Ascending aorta (tissue), 2 donors: ENCODE results near the gene PIP5K1B. TPM values are rescaled to one million over a fixed set of nuclear protein-coding genes. Genes with fewer than 3 reads are reported as not detected.

Experiments
- DNase-seq, 2 donors: peaks; one replicate each; pipeline ENCODE4 v3.0.0-alpha.2; 2019; ENCODE audit warnings: low spot score in 2 of 2
- H3K27ac ChIP-seq, 2 donors: fragments of 200-600 bp; sonication (generic); one replicate each; pipeline ENCODE4 v1.5.1; 2016 to 2017; ENCODE audit warnings: mild to moderate bottlenecking in 1 of 2
- H3K27me3 ChIP-seq: fragments of 200-600 bp; sonication (generic); one replicate; pipeline ENCODE4 v1.5.1; 2017
- H3K36me3 ChIP-seq, 2 donors: fragments of 200-600 bp; sonication (generic); one replicate each; pipeline ENCODE4 v1.5.1; 2016
- H3K4me1 ChIP-seq, 2 donors: fragments of 200-600 bp; sonication (generic); one replicate each; pipeline ENCODE4 v1.5.1; 2016 to 2017; ENCODE audit warnings: mild to moderate bottlenecking in 1 of 2
- H3K4me3 ChIP-seq, 2 donors: fragments of 200-600 bp; sonication (generic); one replicate each; pipeline ENCODE4 v1.5.1; 2016 to 2017; ENCODE audit warnings: mild to moderate bottlenecking in 1 of 2
- H3K9me3 ChIP-seq, 2 donors: fragments of 200-600 bp; sonication (generic); one replicate each; pipeline ENCODE4 v1.5.1; 2016
- intact Hi-C: fragments of 100-400 bp; cut with DNase I; formaldehyde crosslinking; loops from one replicate; pipeline ENCODE4 v1.15.1; 2023
- total RNA-seq: library from RNA; depleted of rRNA; stranded (reverse); fragments of >200 nt; gene quantifications from one replicate; pipeline ENCODE4 v1.1.0, GENCODE V29; 2016
- TF ChIP-seq, protein P1 (sequence below), 3 experiments: fragments of 200-600 bp in 2 of 3; fragments of 450-650 bp in 1 of 3; sonication (generic) in 2 of 3; IDR thresholded peaks; one replicate each; pipeline ENCODE4 v1.5.1; 2016 to 2019; ENCODE audit warnings: antibody characterized with exemption in 3 of 3, mild to moderate bottlenecking in 1 of 3, moderate library complexity in 1 of 3

The PIP5K1B gene
- total RNA-seq, 1 donor from 2014 or later: 0.85 TPM

DNA sequence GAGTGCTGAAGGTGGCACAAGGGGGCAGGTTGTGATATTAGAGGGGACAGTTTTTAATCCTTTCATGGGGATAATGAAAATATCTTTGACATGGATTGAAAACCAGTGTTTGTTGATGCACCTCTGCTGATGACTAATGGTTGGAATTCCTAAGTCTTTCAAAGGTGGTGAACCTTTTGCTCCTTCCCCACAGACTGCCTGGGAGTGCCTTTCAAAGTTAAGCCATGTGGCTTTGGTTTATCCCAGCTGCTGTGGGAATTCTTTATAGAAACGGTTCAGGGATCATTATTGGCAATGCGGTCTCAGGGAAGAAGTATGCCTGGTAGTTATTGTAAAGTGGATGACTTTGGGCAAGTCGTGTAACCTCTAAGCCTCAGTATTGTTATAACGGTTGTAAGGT lies 45.7 kb downstream of the PIP5K1B start:
- Histone ChIP-seq H3K27me3 (no peaks in the 10 kb centered on the region), H3K9me3 (no peaks in the 10 kb centered on the region), H3K4me1 (no peaks in the 10 kb centered on the region), H3K27ac (no peak overlapping the region), H3K36me3 (no peaks in the 10 kb centered on the region), H3K4me3 (no peak overlapping the region)
- no peak for DNase-seq
- TF ChIP-seq, protein P1, sequence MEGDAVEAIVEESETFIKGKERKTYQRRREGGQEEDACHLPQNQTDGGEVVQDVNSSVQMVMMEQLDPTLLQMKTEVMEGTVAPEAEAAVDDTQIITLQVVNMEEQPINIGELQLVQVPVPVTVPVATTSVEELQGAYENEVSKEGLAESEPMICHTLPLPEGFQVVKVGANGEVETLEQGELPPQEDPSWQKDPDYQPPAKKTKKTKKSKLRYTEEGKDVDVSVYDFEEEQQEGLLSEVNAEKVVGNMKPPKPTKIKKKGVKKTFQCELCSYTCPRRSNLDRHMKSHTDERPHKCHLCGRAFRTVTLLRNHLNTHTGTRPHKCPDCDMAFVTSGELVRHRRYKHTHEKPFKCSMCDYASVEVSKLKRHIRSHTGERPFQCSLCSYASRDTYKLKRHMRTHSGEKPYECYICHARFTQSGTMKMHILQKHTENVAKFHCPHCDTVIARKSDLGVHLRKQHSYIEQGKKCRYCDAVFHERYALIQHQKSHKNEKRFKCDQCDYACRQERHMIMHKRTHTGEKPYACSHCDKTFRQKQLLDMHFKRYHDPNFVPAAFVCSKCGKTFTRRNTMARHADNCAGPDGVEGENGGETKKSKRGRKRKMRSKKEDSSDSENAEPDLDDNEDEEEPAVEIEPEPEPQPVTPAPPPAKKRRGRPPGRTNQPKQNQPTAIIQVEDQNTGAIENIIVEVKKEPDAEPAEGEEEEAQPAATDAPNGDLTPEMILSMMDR (IDR thresholded peaks at IDR 0.05): no peak
- intact Hi-C loops: no loop called here

DNA sequence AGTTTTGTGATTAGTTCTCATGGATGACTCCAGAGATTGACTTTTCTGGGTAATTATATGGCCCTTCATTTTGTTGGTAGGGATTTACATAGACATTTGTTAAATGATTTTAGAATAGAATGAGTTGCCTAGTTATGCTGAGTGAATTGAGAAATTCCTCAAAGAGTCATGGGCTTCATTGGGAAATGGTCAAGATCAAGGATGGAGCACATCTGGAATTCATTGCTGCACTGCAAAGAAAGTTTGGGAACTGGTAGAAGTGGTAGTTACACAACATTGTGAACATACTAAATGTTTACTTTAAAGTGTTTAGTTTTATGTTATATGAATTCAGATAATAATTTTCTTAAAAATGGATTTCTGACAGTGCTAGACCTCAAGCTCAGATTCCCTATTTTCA lies 46.5 kb downstream of the PIP5K1B start:
- intact Hi-C loops: no loop called here
- Histone ChIP-seq H3K4me1 (no peaks in the 10 kb centered on the region), H3K27me3 (no peaks in the 10 kb centered on the region), H3K4me3 (no peak overlapping the region), H3K36me3 (no peaks in the 10 kb centered on the region), H3K9me3 (no peaks in the 10 kb centered on the region), H3K27ac (no peak overlapping the region)
- no peak for DNase-seq
- TF ChIP-seq, protein P1 (IDR thresholded peaks at IDR 0.05): no peak

DNA sequence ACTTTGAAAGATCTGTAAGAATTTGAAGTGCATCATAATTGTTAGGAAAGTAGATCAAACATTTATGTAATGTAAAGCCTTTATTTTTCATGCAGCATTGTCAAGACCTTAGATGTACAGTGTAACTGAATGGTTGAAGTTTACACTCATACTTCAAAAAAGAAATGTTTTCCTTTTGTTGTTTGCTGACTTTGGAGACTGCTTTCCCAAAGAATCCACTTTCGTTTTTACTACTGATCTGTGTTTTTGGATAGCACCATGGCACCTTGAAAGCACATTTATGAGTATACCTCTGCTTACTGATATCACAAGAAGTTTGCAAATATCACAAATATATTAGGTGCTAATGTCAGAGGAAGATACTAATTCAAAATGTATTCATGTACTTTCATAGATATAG lies 50.0 kb downstream of the PIP5K1B start:
- intact Hi-C loops: no loop called here
- Histone ChIP-seq H3K27ac (no peak overlapping the region), H3K9me3 (no peaks in the 10 kb centered on the region), H3K27me3 (no peaks in the 10 kb centered on the region), H3K36me3 (no peaks in the 10 kb centered on the region), H3K4me3 (no peak overlapping the region), H3K4me1 (no peaks in the 10 kb centered on the region)
- no peak for DNase-seq
- TF ChIP-seq, protein P1 (IDR thresholded peaks at IDR 0.05): no peak

DNA sequence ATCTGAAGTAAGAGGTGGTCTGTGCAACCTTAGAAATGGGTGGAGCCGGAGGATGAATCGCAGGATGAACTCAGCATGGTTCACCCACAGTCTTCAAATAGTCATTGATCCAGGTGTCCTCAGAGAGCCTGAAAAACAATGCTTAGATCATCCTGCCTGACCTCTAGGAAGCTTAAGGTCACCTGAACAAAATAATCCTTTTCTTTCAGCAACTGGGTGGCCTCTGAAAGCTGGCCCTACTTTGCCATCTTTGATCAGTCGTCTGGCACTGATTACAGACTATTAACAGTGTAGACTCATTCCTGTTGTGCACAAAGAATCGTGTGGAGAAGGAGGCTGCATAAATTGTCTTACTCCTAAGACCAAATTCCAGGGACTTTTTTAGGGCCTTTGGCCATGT lies 50.7 kb downstream of the PIP5K1B start:
- TF ChIP-seq, protein P1 (IDR thresholded peaks at IDR 0.05): no peak
- Histone ChIP-seq H3K4me3 (no peak overlapping the region), H3K9me3 (no peaks in the 10 kb centered on the region), H3K27ac (no peak overlapping the region), H3K36me3 (no peaks in the 10 kb centered on the region), H3K4me1 (no peaks in the 10 kb centered on the region), H3K27me3 (no peaks in the 10 kb centered on the region)
- intact Hi-C loops: no loop called here
- no peak for DNase-seq

DNA sequence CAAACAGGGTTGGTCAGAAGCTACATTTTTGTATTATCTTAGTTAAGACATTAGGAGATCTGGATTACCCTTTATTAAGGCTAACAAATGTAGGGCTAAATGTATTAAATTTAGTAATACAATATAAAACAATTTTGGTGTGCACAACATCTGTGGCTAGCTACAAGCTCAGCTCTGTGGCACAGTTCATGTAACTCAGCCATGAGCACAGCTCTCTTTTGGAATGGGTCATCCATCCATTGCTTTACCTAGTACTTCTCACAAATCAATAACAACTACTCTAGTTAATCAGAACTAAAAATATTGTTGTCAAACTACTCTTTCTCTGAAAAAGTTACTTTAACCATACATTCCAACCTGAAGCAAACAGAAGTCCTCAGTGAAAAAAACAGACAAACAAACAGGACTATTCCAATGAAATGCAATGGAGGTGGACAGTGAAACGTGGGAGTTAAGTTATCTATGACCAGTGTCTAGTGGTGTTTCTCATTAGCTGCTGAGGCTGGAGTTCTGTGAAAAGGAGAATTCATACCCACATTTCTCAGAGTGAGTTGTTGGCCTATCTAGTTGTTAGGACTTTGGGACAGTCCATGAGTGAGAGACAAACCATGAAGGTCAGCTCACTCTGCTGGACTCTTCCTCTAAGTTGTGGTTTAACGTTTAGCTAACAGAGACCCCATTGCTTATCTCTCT lies 55.1 kb downstream of the PIP5K1B start:
- intact Hi-C loops: no loop called here
- no peaks in the 10 kb centered on the region for H3K27me3 ChIP-seq
- no peak for DNase-seq
- TF ChIP-seq, protein P1 (IDR thresholded peaks at IDR 0.05): no peak
- no peaks in the 10 kb centered on the region for H3K36me3 ChIP-seq
- no peak overlapping the region for H3K4me3 ChIP-seq
- H3K9me3 ChIP-seq: no peaks in the 10 kb centered on the region
- no peaks in the 10 kb centered on the region for H3K4me1 ChIP-seq
- H3K27ac ChIP-seq: no peak overlapping the region
